ENCODE data around the gene LAIR2. TPM values are rescaled to one million over a fixed set of nuclear protein-coding genes. Genes with fewer than 3 reads are reported as not detected.

LAIR2 gene
- total and polyA plus RNA-seq, 2 of the 13 experiments (the other 11 are each of a cell fraction or from before 2014, with no cell fraction given) = 1.3 to 1.9 TPM

- TF ChIP-seq MYNN (CRISPR knock-in tag; IDR thresholded peaks at IDR 0.05; ENCODE audit: low read depth) = no peak
- no peak for TF ChIP-seq TOPORS (CRISPR knock-in tag; IDR thresholded peaks at IDR 0.05)
- TF ChIP-seq HHEX (CRISPR knock-in tag; IDR thresholded peaks at IDR 0.05) = no peak
- peak; percentile 68; the same call in 1 of the 2 replicates for TF ChIP-seq TFDP1 (CRISPR knock-in tag; IDR thresholded peaks at IDR 0.05; ENCODE audit: borderline replicate concordance)
- peak; percentile 33; the same call in 1 of the 2 replicates for TF ChIP-seq SMAD3 (CRISPR knock-in tag; IDR thresholded peaks at IDR 0.05)
- no peak; the same call in 1 of the 2 replicates for TF ChIP-seq CREB1 (IDR thresholded peaks at IDR 0.05)
- TF ChIP-seq CREB1 (CRISPR knock-in tag; IDR thresholded peaks at IDR 0.05) = no peak
- TF ChIP-seq ZNF567 (CRISPR knock-in tag; IDR thresholded peaks at IDR 0.05; ENCODE audit: borderline replicate concordance) = no peak
- TF ChIP-seq TFAP4 (IDR thresholded peaks at IDR 0.05; ENCODE audit: borderline replicate concordance, low read depth) = no peak
- TF ChIP-seq ZNF512B (CRISPR knock-in tag; IDR thresholded peaks at IDR 0.05; ENCODE audit: borderline replicate concordance) = no peak
- no peak for TF ChIP-seq ZNF34 (CRISPR knock-in tag; IDR thresholded peaks at IDR 0.05; ENCODE audit: borderline replicate concordance)
- TF ChIP-seq MEIS2 (CRISPR knock-in tag; IDR thresholded peaks at IDR 0.05) = no peak
- TF ChIP-seq WIZ (CRISPR knock-in tag; IDR thresholded peaks at IDR 0.05) = 0 out of 2 replicates have a peak, but pooled peaks have one; percentile 18
- TF ChIP-seq ZNF703 (CRISPR knock-in tag; IDR thresholded peaks at IDR 0.05; ENCODE audit: borderline replicate concordance) = no peak
- 0 out of 2 replicates have a peak, but pooled peaks have one; percentile 21 for TF ChIP-seq E2F5 (CRISPR knock-in tag; conservative IDR thresholded peaks at IDR 0.05)
- no peak for TF ChIP-seq TRAFD1 (CRISPR knock-in tag; IDR thresholded peaks at IDR 0.05; ENCODE audit: borderline replicate concordance)
- no peak for TF ChIP-seq HCFC1 (IDR thresholded peaks at IDR 0.05; ENCODE audit: low read depth, low read length)
- peak; percentile 59; the same call in 1 of the 2 replicates for TF ChIP-seq FOXO1 (CRISPR knock-in tag; IDR thresholded peaks at IDR 0.05)
- no peak for TF ChIP-seq RXRA (CRISPR knock-in tag; IDR thresholded peaks at IDR 0.05)
- no peak for TF ChIP-seq HOXA9 (CRISPR knock-in tag; IDR thresholded peaks at IDR 0.05; ENCODE audit: borderline replicate concordance)
- TF ChIP-seq ZNF773 (CRISPR knock-in tag; IDR thresholded peaks at IDR 0.05; ENCODE audit: borderline replicate concordance) = 0 out of 2 replicates have a peak, but pooled peaks have one; percentile 40
- peak; percentile 50; the same call in 1 of the 2 replicates for TF ChIP-seq ZNF335 (CRISPR knock-in tag; IDR thresholded peaks at IDR 0.05)
- peak; percentile 42; the same call in 1 of the 2 replicates for TF ChIP-seq SP5 (CRISPR knock-in tag; IDR thresholded peaks at IDR 0.05; ENCODE audit: borderline replicate concordance, low read depth)
- no peak for TF ChIP-seq NR2F1 (CRISPR knock-in tag; IDR thresholded peaks at IDR 0.05)
These were observed 39.0 kb upstream of the LAIR2 start, which contains the start of gene LENG9 (continued) for GRCh38 chr19:54463531-54464043.
